HG03354 (cell line): ENCODE data around the gene ZNF747.

Experiments used
- ATAC-seq: cut with Tn5 transposase; IDR thresholded peaks from one replicate; pipeline ENCODE4 v1.9.1; 2021; ENCODE audit warnings: mild to moderate bottlenecking; ENCODE audit not compliant: unreplicated experiment, poor library complexity, severe bottlenecking

Gene ZNF747

DNA sequence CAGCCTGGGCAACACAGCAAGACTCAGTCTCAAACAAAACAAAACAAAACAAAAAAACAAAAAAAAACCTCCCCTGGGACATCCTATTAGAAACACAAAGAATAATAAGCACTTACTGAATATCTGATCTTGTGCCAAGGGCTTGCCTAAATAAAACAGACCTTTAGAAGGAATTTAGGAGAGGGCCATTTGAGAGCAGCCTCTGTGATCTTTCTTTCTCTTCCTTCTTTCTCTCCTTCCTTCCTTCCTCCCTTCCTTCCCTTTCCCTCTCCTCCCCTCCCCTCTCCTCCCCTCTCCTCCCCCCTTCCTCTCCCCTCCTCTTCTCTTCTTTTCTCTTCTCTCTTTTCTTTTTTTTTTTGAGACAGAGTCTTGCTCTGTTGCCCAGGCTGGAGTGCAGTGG lies 49.8 kb downstream of the ZNF747 start:
- no peak for ATAC-seq

- no peak for ATAC-seq
Measured at GRCh38 chr16:30482366-30482765, 52.3 kb downstream of the ZNF747 start.

- no peak for ATAC-seq
Measured at GRCh38 chr16:30481381-30481780, 53.3 kb downstream of the ZNF747 start.
